Activated CD4-positive, alpha-beta T cell treated with anti-CD3 and anti-CD28 coated beads for 48 hours (primary cell): ENCODE results near the gene RHOBTB1.
"Not testable (repeated sequence)": the region's sequence is repeated elsewhere in the genome, so short reads cannot be mapped to it uniquely, and the experiment has no call there.

ENCODE experiments used
- DNase-seq: peaks from one replicate; pipeline ENCODE4 v3.0.0-alpha.2; 2020

The RHOBTB1 gene

GRCh38 chr10:60940446-60940845, 3.5 kb downstream of the RHOBTB1 start:
- DNase-seq = no peak

DNA sequence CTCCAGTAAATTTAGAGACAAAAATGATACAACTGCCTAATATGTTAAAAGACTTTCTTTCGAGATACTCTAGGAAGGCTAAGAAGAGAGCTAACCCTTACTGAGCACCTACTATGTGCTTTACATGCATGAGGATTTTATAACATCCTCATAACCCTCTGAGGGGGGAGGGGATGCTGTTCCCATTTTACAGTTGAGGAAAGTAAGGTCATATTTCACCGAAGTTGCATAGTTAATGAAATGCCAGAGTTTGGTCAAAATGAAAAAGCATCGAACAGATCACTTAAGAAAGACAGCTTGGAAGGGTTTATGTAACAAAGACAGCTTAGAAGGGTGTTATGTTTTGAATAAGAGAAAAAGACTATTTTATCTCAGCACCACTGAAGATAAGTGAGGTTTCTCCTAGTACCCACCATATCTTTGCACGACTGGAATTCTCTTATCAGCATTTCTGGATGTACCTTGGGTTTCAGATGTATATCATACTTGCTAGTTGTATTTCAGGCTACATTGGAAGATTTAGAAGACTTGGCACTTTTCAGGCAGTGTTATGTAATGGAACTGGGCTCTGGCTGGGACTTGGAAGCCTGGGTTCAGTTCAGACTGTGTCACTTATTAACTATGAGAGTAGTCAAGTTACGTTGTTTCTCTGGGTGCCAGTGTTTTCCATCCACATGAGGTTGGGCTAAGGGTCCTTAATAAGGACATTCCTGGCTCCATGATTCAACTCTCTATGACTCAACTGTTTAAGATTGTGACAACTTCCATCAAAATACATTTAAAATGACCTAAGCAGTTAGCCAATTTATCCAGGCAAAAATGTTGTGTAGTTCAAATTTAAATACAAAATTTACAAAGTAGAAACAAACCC, 6.0 kb downstream of the RHOBTB1 start:
- no peak for DNase-seq

- DNase-seq = no peak
Measured at GRCh38 chr10:60937022-60937421, 7.0 kb downstream of the RHOBTB1 start.

GRCh38 chr10:60934215-60935175, 9.5 kb downstream of the RHOBTB1 start:
- DNase-seq = no peak

DNA sequence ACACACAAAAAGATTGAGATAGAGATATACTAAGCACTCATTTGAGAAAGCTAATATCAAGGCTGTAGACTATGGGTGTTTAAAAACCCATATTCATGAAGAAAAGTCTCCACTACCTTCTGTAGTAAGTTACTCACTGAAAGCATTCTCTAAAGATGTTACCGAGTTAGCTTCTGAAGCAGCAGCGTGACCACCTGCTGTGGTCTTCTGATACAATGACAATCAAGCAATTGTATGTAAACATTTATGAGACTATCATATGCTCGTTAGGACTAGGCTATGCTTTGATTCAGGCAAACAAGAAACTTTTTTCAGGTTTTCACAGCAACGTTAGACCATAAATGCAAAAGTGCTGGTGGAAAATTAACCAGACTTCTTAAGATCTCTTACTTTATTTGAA, 11.2 kb downstream of the RHOBTB1 start:
- DNase-seq = no peak

- DNase-seq = no peak
Measured at GRCh38 chr10:60930237-60930636, 13.7 kb downstream of the RHOBTB1 start.

GRCh38 chr10:60921633-60922032, 22.4 kb downstream of the RHOBTB1 start:
- no peak for DNase-seq

GRCh38 chr10:60920479-60920878, 23.5 kb downstream of the RHOBTB1 start:
- DNase-seq = no peak

DNA sequence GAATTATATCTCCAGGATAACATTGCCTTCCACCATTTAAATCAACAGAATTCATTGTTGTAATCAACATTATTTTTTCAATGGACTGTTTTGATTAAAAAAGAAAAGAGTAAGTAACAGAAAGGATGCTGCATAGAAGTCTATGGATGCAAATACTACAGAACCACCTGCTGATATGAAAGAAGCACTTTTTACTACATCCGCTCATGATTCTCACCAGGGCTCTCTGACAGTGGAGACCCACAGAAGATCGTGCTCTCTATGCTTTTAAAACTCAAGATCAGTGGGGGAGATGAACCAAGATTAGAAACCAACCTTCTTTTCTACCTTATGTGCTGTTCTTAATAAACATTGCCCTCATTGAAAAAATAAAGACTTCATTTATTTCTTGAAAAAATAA, 24.4 kb downstream of the RHOBTB1 start:
- no peak for DNase-seq

GRCh38 chr10:60917331-60918280, 26.4 kb downstream of the RHOBTB1 start:
- no peak for DNase-seq

DNA sequence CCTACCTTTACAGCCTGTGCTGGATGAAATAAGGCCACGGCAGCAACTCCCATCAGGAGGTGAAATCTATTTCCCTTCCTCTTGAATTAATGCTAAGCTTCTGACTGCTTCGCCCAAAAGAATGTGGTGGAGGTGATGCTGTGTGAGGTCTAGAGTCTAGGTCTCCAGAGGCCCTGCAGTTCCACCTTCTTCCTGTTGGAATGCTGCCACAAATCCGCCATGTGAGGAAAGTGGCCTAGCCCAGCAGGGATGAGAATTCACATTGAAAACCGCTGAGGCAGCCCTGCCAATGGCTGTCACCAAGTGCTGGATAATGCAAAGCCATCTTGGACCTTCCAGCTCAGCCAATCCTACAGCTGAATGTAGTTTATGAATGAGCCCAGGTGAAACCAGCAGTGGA, 28.0 kb downstream of the RHOBTB1 start:
- no peak for DNase-seq

DNA sequence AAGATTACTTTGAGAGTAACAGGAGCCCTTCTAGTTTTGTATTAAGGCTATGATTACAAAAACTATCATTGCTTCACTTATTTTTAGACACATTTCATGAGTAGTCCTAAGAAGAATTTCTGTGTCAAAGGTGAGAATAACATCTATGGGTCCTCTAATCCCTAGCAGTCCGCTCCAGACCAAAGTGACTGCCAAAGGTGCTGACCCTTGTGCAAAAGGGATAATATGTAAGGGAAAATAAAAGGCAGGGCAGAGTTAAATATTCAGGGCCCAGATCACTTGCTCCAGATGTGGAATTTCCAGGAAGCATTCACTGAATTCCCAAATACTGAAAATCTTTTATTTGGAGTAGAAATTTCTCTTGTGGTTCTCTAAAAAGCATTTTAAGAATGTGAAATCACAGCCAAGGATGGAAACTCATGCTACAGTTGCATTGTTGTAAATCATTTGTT, 29.3 kb downstream of the RHOBTB1 start:
- DNase-seq = no peak

DNA sequence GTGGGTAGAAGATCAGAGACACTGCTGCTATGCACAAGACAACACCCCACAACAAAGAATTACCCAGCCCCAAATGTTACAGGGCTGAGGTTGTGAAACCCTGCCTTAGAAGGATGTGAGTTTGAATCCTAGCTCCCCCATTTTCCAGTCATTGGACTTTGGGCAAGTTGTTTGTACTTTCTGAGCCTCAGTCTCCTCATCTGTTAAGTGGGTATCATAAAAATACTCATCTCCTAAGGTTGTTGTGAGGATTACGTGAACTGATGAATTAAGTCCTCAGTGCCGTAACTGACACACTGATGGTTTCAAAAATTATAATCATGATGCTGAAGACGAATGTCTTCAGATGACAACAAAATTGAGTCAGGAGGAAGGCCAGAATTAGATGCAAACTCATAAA, 30.3 kb downstream of the RHOBTB1 start:
- no peak for DNase-seq

GRCh38 chr10:60913071-60913470, 30.9 kb downstream of the RHOBTB1 start:
- DNase-seq = no peak

DNA sequence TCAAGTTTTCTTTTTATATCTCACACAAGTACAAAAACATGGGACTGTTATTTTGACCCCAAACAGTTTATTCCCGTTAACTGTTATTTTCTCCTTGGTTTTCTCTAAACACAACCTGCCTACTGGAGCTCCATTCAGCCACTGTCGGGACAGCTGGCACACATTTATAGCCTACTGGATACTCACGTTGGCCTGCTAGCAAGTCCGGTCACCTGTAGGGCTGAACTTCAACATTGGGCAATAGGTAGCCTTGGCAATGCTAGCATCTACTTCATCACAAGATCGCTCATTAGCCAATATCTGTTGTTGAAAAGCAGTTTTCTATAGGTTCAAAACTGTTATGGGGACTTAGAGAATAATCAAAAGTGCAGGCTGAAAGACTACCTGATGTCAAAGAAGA, 32.3 kb downstream of the RHOBTB1 start:
- DNase-seq = no peak

GRCh38 chr10:60911216-60911615, 32.8 kb downstream of the RHOBTB1 start:
- DNase-seq = no peak

GRCh38 chr10:60910543-60910942, 33.4 kb downstream of the RHOBTB1 start:
- no peak for DNase-seq

GRCh38 chr10:60908896-60909295, 35.1 kb downstream of the RHOBTB1 start:
- DNase-seq = no peak

DNA sequence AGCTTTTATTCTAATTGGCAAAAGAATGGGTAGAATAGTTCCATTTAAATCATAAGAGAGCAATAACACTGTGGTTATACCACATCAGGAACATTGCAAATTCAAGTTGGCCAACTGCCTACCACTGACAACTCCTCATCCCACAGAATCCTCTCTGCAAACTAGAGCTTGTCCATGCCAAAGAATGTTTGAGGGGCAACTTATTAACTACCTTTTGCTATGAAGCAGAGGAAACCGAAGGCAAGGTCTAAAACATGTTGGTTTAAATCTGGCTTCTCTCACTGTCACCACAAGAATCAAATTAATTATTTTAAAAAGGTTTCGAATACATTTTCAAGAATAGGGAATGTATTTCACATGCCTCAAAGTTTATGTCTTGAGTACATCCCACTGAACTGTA, 36.0 kb downstream of the RHOBTB1 start:
- no peak for DNase-seq

DNA sequence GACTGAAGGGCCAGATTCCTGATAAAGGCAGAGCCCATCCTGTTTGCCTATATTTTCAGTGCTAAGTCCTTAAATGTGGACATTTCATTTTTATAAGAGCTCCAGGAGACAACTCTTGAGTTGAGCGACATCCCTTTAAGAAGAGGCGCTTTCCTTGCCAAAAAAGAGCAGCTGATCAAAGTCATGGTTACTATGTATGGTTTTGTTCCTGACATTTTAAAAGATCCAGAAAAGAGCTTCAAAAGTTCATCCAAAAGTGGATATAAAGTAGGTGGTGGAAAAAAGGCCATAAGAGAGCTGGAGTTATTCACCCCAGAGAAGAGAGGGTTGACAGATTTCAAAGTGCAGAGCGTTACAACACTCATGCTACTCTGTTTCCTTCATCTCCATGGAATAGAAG, 36.7 kb downstream of the RHOBTB1 start:
- no peak for DNase-seq

GRCh38 chr10:60906825-60907224, 37.2 kb downstream of the RHOBTB1 start:
- DNase-seq = not testable (repeated sequence)

- no peak for DNase-seq
Measured at GRCh38 chr10:60906411-60906810, 37.6 kb downstream of the RHOBTB1 start.

GRCh38 chr10:60905580-60905979, 38.4 kb downstream of the RHOBTB1 start:
- DNase-seq = no peak
